Fibroblast of lung (primary cell): Measurements from ENCODE around the gene SEC24C.

Source experiments
- EZH2 ChIP-seq: IDR thresholded peaks from 2 replicates; pipeline ENCODE4 v1.5.1; 2012; ENCODE audit warnings: low read length, control low read depth, mild to moderate bottlenecking; ENCODE audit errors: missing control alignments
- TF ChIP-seq, protein P1 (sequence below), 2 donors: IDR thresholded peaks in 1 of 2; conservative IDR thresholded peaks in 1 of 2; 1 replicate in 1 of 2; 2 replicates in 1 of 2; pipeline ENCODE4 v1.5.1; 2011 to 2012; ENCODE audit warnings: low read length in 2 of 2, control low read depth in 1 of 2, inconsistent platforms in 1 of 2, low read depth in 1 of 2, mild to moderate bottlenecking in 1 of 2

DNA sequence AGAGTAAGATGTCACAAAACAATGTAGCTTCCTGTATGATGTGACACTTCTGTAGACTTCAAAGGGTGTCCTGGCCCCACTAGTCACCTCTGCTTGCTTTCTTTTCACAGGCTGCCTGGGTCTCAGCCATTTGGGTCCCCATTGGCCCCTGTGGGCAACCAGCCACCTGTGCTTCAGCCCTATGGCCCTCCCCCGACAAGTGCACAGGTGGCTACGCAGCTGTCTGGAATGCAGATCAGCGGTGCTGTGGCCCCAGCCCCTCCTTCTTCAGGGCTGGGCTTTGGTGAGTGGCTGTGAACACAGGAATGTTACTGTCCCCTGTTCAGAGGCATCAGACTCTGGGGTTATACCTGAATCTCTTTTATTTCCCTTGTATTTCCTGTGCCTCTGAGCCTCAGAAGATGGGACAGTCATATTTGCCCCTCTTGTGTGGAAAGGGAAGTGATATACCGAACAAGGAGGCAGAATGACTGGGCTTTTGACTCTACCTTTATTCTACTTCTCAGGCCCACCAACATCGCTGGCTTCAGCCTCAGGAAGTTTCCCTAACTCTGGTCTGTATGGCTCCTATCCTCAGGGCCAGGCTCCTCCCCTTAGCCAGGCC, 15.4 kb downstream of the SEC24C start:
- TF ChIP-seq, protein P1, sequence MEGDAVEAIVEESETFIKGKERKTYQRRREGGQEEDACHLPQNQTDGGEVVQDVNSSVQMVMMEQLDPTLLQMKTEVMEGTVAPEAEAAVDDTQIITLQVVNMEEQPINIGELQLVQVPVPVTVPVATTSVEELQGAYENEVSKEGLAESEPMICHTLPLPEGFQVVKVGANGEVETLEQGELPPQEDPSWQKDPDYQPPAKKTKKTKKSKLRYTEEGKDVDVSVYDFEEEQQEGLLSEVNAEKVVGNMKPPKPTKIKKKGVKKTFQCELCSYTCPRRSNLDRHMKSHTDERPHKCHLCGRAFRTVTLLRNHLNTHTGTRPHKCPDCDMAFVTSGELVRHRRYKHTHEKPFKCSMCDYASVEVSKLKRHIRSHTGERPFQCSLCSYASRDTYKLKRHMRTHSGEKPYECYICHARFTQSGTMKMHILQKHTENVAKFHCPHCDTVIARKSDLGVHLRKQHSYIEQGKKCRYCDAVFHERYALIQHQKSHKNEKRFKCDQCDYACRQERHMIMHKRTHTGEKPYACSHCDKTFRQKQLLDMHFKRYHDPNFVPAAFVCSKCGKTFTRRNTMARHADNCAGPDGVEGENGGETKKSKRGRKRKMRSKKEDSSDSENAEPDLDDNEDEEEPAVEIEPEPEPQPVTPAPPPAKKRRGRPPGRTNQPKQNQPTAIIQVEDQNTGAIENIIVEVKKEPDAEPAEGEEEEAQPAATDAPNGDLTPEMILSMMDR (conservative IDR thresholded peaks at IDR 0.05 in 1 of 2, IDR thresholded peaks at IDR 0.05 in 1 of 2; ENCODE audit: low read depth in 1 of 2, low read length in 2 of 2): no peak
- TF ChIP-seq EZH2: no peak
